Measurements from ENCODE around the gene ANAPC15.

DNA sequence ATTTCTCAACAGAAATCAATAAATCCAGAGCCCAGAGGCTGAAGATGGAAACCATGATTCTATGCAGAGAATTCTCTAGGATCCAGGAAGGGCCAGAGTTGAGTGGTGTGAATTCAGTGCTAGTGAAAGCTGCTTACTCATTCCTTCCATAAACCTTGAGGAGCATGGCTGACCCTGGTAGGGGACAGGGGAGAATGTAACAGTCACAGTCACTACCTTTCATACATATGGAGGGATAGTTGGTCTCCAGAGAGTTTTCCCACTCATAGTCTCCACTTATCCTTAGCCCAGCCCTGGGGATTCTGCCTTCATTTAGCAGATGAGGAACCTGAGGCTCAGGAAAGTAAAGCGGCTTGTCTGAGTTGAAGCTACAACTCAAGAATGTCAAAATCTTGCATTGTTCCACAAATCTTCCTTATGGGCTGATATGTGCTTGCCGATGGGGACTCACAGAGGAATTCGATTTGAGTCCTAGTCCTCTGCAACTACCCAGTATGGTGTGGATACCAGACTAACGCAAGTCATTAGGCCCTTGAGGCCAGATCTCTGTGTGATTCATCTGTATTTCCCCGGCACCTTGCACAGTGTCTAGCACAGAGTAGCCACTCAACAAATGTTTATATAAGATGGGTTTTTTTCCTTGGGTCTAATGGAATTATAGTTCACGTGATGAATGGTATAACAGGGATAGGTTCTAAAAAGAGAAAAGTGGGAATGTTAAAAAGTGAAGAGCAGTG is 3.7 kb upstream of the ANAPC15 start:
- TF ChIP-seq, protein P1, sequence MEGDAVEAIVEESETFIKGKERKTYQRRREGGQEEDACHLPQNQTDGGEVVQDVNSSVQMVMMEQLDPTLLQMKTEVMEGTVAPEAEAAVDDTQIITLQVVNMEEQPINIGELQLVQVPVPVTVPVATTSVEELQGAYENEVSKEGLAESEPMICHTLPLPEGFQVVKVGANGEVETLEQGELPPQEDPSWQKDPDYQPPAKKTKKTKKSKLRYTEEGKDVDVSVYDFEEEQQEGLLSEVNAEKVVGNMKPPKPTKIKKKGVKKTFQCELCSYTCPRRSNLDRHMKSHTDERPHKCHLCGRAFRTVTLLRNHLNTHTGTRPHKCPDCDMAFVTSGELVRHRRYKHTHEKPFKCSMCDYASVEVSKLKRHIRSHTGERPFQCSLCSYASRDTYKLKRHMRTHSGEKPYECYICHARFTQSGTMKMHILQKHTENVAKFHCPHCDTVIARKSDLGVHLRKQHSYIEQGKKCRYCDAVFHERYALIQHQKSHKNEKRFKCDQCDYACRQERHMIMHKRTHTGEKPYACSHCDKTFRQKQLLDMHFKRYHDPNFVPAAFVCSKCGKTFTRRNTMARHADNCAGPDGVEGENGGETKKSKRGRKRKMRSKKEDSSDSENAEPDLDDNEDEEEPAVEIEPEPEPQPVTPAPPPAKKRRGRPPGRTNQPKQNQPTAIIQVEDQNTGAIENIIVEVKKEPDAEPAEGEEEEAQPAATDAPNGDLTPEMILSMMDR (IDR thresholded peaks at IDR 0.05), result no peak
- TF ChIP-seq POLR2AphosphoS5 (IDR thresholded peaks at IDR 0.05), result no peak
- TF ChIP-seq POLR2A (IDR thresholded peaks at IDR 0.05), result no peak
- TF ChIP-seq EP300 (IDR thresholded peaks at IDR 0.05), result no peak

Measured in stomach (tissue), 4 donors.